Sigmoid colon (tissue), 4 donors: ENCODE data around the gene ZNRD2.
"Not testable (repeated sequence)": the region's sequence is repeated elsewhere in the genome, so short reads cannot be mapped to it uniquely, and the experiment has no call there.

Experiments used
- POLR2A ChIP-seq, 2 donors: fragments of 450-650 bp; IDR thresholded peaks; one replicate each; pipeline ENCODE4 v1.6.1; 2016; ENCODE audit warnings: antibody characterized with exemption in 2 of 2, mild to moderate bottlenecking in 2 of 2, moderate library complexity in 2 of 2
- POLR2AphosphoS5 ChIP-seq, 4 donors: sonication (generic); formaldehyde crosslinking; IDR thresholded peaks; one replicate each; pipeline ENCODE4 v1.6.1; 2017; ENCODE audit warnings: antibody characterized with exemption in 4 of 4

DNA sequence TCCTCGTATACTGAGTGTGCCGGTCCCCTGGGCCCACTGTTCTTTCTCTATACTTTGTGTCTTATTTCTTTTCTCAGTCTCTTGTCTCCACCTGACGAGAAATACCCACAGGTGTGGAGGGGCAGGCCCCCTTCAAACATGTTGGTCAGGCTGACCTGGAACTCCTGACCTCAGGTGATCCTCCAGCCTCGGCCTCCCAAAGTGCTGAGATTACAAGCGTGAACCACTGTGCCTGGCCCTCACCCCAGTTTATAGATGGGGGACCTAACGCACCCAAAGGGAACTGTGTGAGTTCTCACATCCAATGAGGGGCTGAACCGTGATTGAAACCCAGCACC lies 46.7 kb upstream of the ZNRD2 start:
- TF ChIP-seq POLR2AphosphoS5, POLR2A (IDR thresholded peaks at IDR 0.05): not testable (repeated sequence)
